Kidney (tissue), 14 donors: ENCODE results near the gene PPFIA2. TPM values are rescaled to one million over a fixed set of nuclear protein-coding genes. Genes with fewer than 3 reads are reported as not detected.

Experiments
- DNase-seq, 5 donors: peaks; one replicate each; pipeline ENCODE4 v3.0.0-alpha.2; 2013 to 2020
- FAIRE-seq: peaks from 2 replicates; lab custom pipeline; 2012; peaks lifted over from hg19 to GRCh38; lab: Jason Lieb, UNC
- H3K27ac ChIP-seq, 2 donors: one replicate each; pipeline ENCODE4 v1.7.0; 2013; ENCODE audit warnings: low read depth in 2 of 2, low read length in 2 of 2, inconsistent platforms in 1 of 2
- H3K27me3 ChIP-seq: one replicate; pipeline ENCODE4 v1.7.1; 2013; ENCODE audit warnings: low read length, inconsistent platforms; ENCODE audit not compliant: control insufficient read depth, insufficient read depth
- H3K36me3 ChIP-seq, 3 donors: one replicate each; pipeline versions ENCODE4 v1.7.0 to v1.7.1; 2013; ENCODE audit warnings: low read length in 3 of 3, control low read depth in 1 of 3, inconsistent platforms in 1 of 3; ENCODE audit not compliant: insufficient read depth in 3 of 3, control insufficient read depth in 2 of 3
- H3K4me1 ChIP-seq, 3 donors: one replicate each; pipeline versions ENCODE4 v1.7.0 to v1.7.1; 2013; ENCODE audit warnings: low read length in 3 of 3, inconsistent platforms in 1 of 3, low read depth in 1 of 3; ENCODE audit not compliant: control insufficient read depth in 2 of 3, insufficient read depth in 2 of 3
- H3K4me3 ChIP-seq, 3 donors: one replicate each; pipeline versions ENCODE4 v1.7.0 to v1.8.1; 2013; ENCODE audit warnings: low read length in 3 of 3, control low read depth in 1 of 3, inconsistent platforms in 1 of 3
- H3K9ac ChIP-seq, 3 donors: one replicate each; pipeline versions ENCODE4 v1.7.0 to v1.7.1; 2013; ENCODE audit warnings: low read length in 3 of 3, control low read depth in 1 of 3, inconsistent platforms in 1 of 3
- H3K9me3 ChIP-seq, 3 donors: one replicate each; pipeline versions ENCODE4 v1.7.0 to v1.7.1; 2013; ENCODE audit warnings: low read length in 3 of 3, control low read depth in 1 of 3, inconsistent platforms in 1 of 3; ENCODE audit not compliant: control insufficient read depth in 2 of 3, insufficient read depth in 1 of 3
- CTCF ChIP-seq: IDR thresholded peaks from 3 replicates; pipeline ENCODE4 v1.5.1; 2012; ENCODE audit warnings: mild to moderate bottlenecking, moderate library complexity, borderline replicate concordance; ENCODE audit not compliant: insufficient read depth; ENCODE audit errors: extremely low read depth
- intact Hi-C: fragments of 100-400 bp; cut with DNase I; formaldehyde crosslinking; loops from one replicate; pipeline ENCODE4 v1.11.1; 2022
- polyA plus RNA-seq: library from polyadenylated mRNA; stranded (reverse); fragments of 350-450 nt; fragmentation: Illumina TruSeq; extraction: RNeasy Lipid Tissue Mini Kit (QIAGEN cat#74804); gene quantifications from one replicate; pipeline ENCODE4 v1.2.3, GENCODE V29; 2014; ENCODE audit warnings: low read depth, low replicate concordance; ENCODE audit not compliant: insufficient read depth
- total RNA-seq: library from RNA; stranded (reverse); fragmentation: NEBNext Ultra II Directional; extraction: Animal tissue kit (Norgen Biotek cat#: 25700); gene quantifications from one replicate; pipeline ENCODE4 v1.2.1, GENCODE V29; 2021
- donor health status: control.
- donor health status: control.
- donor health status: control.
- donor health status: control.
- donor health status: control.
- donor health status: DM: yes; HTN: yes; CAD: no.
- donor health status: Normal renal cell carcinoma (clear cell type).

The PPFIA2 gene
- total and polyA plus RNA-seq, 2 donors from 2014 or later, result 2.8 to 9.4 TPM

- intact Hi-C loops, result no loop called here
- no peak for TF ChIP-seq CTCF
- Histone ChIP-seq H3K36me3 (no peaks in the 10 kb centered on the region), H3K27me3 (no peaks in the 10 kb centered on the region), H3K9me3 (no peaks in the 10 kb centered on the region), H3K4me1 (no peaks in the 10 kb centered on the region), H3K4me3 (no peak overlapping the region), H3K27ac (no peak overlapping the region), H3K9ac (no peak overlapping the region)
- no peak for FAIRE-seq
- DNase-seq, result no peak
Measured at GRCh38 chr12:81340910-81341309, 418.2 kb downstream of the PPFIA2 start.

GRCh38 chr12:81339071-81339470 is 420.1 kb downstream of the PPFIA2 start:
- Histone ChIP-seq H3K36me3 (no peaks in the 10 kb centered on the region), H3K9me3 (no peaks in the 10 kb centered on the region), H3K27ac (no peak overlapping the region), H3K4me1 (no peaks in the 10 kb centered on the region), H3K4me3 (no peak overlapping the region), H3K9ac (no peak overlapping the region), H3K27me3 (no peaks in the 10 kb centered on the region)
- intact Hi-C loops, result no loop called here
- no peak for TF ChIP-seq CTCF
- FAIRE-seq (no peak), DNase-seq (no peak)

- no peak overlapping the region for H3K27ac ChIP-seq
- no peaks in the 10 kb centered on the region for H3K27me3 ChIP-seq
- no peak for DNase-seq
- no peak overlapping the region for H3K4me3 ChIP-seq
- H3K9me3 ChIP-seq, result no peaks in the 10 kb centered on the region
- no peak for FAIRE-seq
- no peaks in the 10 kb centered on the region for H3K36me3 ChIP-seq
- no peaks in the 10 kb centered on the region for H3K4me1 ChIP-seq
- TF ChIP-seq CTCF, result no peak
- intact Hi-C loops, result no loop called here
- H3K9ac ChIP-seq, result no peak overlapping the region
Measured at GRCh38 chr12:81337886-81338285, 421.3 kb downstream of the PPFIA2 start.

- Histone ChIP-seq H3K9me3 (no peaks in the 10 kb centered on the region), H3K4me1 (no peaks in the 10 kb centered on the region), H3K27ac (no peak overlapping the region), H3K36me3 (no peaks in the 10 kb centered on the region), H3K27me3 (no peaks in the 10 kb centered on the region), H3K4me3 (no peak overlapping the region), H3K9ac (no peak overlapping the region)
- no peak for TF ChIP-seq CTCF
- no peak for DNase-seq
- FAIRE-seq, result no peak
- intact Hi-C loops, result no loop called here
Measured at GRCh38 chr12:81333812-81334211, 425.3 kb downstream of the PPFIA2 start.
